GM23338 (cell line): ENCODE data around the gene NECAP2. TPM values are rescaled to one million over a fixed set of nuclear protein-coding genes. Genes with fewer than 3 reads are reported as not detected.
A peak's percentile ranks its signal among the peaks of the same experiment; 100 is the strongest.
"Not testable (repeated sequence)": the region's sequence is repeated elsewhere in the genome, so short reads cannot be mapped to it uniquely, and the experiment has no call there.

Experiments used
- ATAC-seq: fragments of 200-7000 bp; cut with Tn5 transposase; 3 replicates; pipeline ENCODE4 v1.9.1; 2020
- DNase-seq: peaks from one replicate; pipeline ENCODE4 v3.0.0-alpha.2; 2015; ENCODE audit warnings: low spot score
- H2AFZ ChIP-seq: fragments of 200-600 bp; sonication (generic); 2 replicates; pipeline ENCODE4 v1.8.0; 2016; ENCODE audit warnings: antibody characterized with exemption, mild to moderate bottlenecking, moderate library complexity
- H3F3A ChIP-seq: fragments of 200-600 bp; sonication (generic); replicated peaks from 2 replicates; pipeline ENCODE4 v1.8.0; 2017; ENCODE audit warnings: antibody characterized with exemption, mixed run types, low read depth
- H3K27ac ChIP-seq: fragments of 200-600 bp; sonication (generic); 2 replicates; pipeline ENCODE4 v1.6.1; 2016; ENCODE audit warnings: low read depth
- H3K27me3 ChIP-seq: fragments of 200-600 bp; sonication (generic); 2 replicates; pipeline ENCODE4 v1.8.0; 2016; ENCODE audit warnings: mild to moderate bottlenecking, mixed run types, moderate library complexity; ENCODE audit not compliant: insufficient read depth
- H3K36me3 ChIP-seq: fragments of 200-600 bp; sonication (generic); 2 replicates; pipeline ENCODE4 v1.8.0; 2016; ENCODE audit warnings: mild to moderate bottlenecking; ENCODE audit not compliant: insufficient read depth
- H3K4me1 ChIP-seq: fragments of 200-600 bp; sonication (generic); 2 replicates; pipeline ENCODE4 v1.8.0; 2016; ENCODE audit warnings: mild to moderate bottlenecking, moderate library complexity; ENCODE audit not compliant: insufficient read depth
- H3K4me2 ChIP-seq: fragments of 200-600 bp; sonication (generic); 2 replicates; pipeline ENCODE4 v1.7.1; 2017; ENCODE audit warnings: mixed run types
- H3K4me3 ChIP-seq: fragments of 200-600 bp; sonication (generic); 2 replicates; pipeline ENCODE4 v1.6.1; 2016; ENCODE audit warnings: mixed run types
- H3K79me2 ChIP-seq: fragments of 200-600 bp; sonication (generic); replicated peaks from 2 replicates; pipeline ENCODE4 v1.8.0; 2017; ENCODE audit warnings: mild to moderate bottlenecking; ENCODE audit not compliant: insufficient read depth
- H3K9me2 ChIP-seq: fragments of 200-600 bp; sonication (generic); 2 replicates; pipeline ENCODE4 v1.8.0; 2017; ENCODE audit not compliant: insufficient read depth
- H4K20me1 ChIP-seq: fragments of 200-600 bp; sonication (generic); replicated peaks from 2 replicates; pipeline ENCODE4 v1.8.0; 2017; ENCODE audit warnings: mild to moderate bottlenecking; ENCODE audit not compliant: insufficient read depth
- H3K27ac Mint-ChIP-seq: 2 replicates; pipeline ENCODE4 v1.8.0; 2020; ENCODE audit warnings: inconsistent platforms, mild to moderate bottlenecking, moderate library complexity, mixed read lengths
- H3K27me3 Mint-ChIP-seq: 3 replicates; pipeline ENCODE4 v1.8.0; 2022; ENCODE audit warnings: low read depth, mild to moderate bottlenecking, moderate library complexity, mixed read lengths, inconsistent platforms; ENCODE audit not compliant: insufficient read depth, poor library complexity
- H3K36me3 Mint-ChIP-seq: 3 replicates; pipeline ENCODE4 v1.8.0; 2021; ENCODE audit warnings: low read depth, mild to moderate bottlenecking, inconsistent platforms, moderate library complexity, mixed read lengths
- H3K4me1 Mint-ChIP-seq: 3 replicates; pipeline ENCODE4 v1.8.0; 2020; ENCODE audit warnings: mild to moderate bottlenecking, inconsistent platforms, mixed read lengths
- H3K4me3 Mint-ChIP-seq: 3 replicates; pipeline ENCODE4 v1.8.0; 2021; ENCODE audit warnings: moderate library complexity, mild to moderate bottlenecking, inconsistent platforms, mixed read lengths
- H3K9me3 Mint-ChIP-seq: 3 replicates; pipeline ENCODE4 v1.8.0; 2020; ENCODE audit warnings: moderate library complexity, mild to moderate bottlenecking, inconsistent platforms, mixed read lengths
- NANOG ChIP-seq: IDR thresholded peaks from 2 replicates; pipeline ENCODE4 v1.6.1; 2016; ENCODE audit warnings: antibody characterized with exemption, borderline replicate concordance
- POLR2AphosphoS5 ChIP-seq: IDR thresholded peaks from 2 replicates; pipeline ENCODE4 v1.6.1; 2016; ENCODE audit warnings: antibody characterized with exemption, low read depth
- ZNF114 ChIP-seq: fragments of 250-450 bp; sonication (Bioruptor Pico); IDR thresholded peaks from 2 replicates; pipeline ENCODE4 v1.5.0; 2020; ENCODE audit warnings: mild to moderate bottlenecking, moderate library complexity
- polyA plus RNA-seq: library from polyadenylated mRNA; unstranded; fragments of >200 nt; fragmentation: Nextera tagmentation; extraction: Ambion mirVana; gene quantifications from 2 replicates; pipeline ENCODE4 v1.2.1, GENCODE V29; 2016
- total RNA-seq: library from RNA; depleted of rRNA; stranded (reverse); fragments of >200 nt; shearing (Covaris generic); gene quantifications from 2 replicates; pipeline ENCODE4 v1.2.3, GENCODE V29; 2014
- TF ChIP-seq, protein P1 (sequence below): fragments of 250-450 bp; sonication (Bioruptor Pico); IDR thresholded peaks from 2 replicates; pipeline ENCODE4 v1.5.0; 2020; ENCODE audit warnings: mild to moderate bottlenecking, moderate library complexity
- TF ChIP-seq, protein P2 (sequence below): IDR thresholded peaks from one replicate; pipeline ENCODE4 v1.6.1; 2018; ENCODE audit warnings: antibody characterized with exemption; ENCODE audit not compliant: unreplicated experiment

NECAP2 gene
- total and polyA plus RNA-seq, 2 experiments from 2014 or later: 20.2 to 28.9 TPM

DNA sequence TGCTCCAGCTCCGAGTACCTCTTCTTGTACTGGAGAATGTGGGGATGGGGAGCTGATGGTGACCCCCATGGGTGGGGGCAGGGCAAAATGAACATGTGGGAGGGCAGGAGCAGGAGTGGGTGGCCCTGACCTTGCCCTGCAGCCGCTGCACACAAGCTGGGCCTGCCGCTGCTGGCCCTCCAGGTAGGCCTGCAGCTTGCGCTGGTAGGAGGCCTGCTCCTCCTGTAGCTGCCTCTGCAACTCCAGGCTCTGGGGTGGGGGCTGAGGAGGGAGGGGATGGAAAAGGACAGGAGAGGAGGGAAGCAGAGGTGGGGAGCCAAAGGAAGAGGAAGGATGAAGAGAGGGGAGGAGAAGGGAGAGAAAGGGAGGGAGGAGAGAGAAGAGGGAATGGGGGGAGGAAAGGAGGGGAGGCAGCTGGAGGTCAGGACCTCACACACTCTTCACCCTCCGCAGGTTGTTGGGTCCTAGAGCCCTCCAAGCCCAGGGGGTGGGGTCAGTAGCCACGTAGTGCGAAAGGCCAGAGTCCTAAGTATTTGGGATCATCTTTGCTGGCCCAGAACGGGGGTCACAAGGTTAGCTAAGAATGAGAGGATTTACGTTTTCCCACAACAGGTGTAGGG lies 50.6 kb downstream of the NECAP2 start (continued):
- TF ChIP-seq, protein P1, sequence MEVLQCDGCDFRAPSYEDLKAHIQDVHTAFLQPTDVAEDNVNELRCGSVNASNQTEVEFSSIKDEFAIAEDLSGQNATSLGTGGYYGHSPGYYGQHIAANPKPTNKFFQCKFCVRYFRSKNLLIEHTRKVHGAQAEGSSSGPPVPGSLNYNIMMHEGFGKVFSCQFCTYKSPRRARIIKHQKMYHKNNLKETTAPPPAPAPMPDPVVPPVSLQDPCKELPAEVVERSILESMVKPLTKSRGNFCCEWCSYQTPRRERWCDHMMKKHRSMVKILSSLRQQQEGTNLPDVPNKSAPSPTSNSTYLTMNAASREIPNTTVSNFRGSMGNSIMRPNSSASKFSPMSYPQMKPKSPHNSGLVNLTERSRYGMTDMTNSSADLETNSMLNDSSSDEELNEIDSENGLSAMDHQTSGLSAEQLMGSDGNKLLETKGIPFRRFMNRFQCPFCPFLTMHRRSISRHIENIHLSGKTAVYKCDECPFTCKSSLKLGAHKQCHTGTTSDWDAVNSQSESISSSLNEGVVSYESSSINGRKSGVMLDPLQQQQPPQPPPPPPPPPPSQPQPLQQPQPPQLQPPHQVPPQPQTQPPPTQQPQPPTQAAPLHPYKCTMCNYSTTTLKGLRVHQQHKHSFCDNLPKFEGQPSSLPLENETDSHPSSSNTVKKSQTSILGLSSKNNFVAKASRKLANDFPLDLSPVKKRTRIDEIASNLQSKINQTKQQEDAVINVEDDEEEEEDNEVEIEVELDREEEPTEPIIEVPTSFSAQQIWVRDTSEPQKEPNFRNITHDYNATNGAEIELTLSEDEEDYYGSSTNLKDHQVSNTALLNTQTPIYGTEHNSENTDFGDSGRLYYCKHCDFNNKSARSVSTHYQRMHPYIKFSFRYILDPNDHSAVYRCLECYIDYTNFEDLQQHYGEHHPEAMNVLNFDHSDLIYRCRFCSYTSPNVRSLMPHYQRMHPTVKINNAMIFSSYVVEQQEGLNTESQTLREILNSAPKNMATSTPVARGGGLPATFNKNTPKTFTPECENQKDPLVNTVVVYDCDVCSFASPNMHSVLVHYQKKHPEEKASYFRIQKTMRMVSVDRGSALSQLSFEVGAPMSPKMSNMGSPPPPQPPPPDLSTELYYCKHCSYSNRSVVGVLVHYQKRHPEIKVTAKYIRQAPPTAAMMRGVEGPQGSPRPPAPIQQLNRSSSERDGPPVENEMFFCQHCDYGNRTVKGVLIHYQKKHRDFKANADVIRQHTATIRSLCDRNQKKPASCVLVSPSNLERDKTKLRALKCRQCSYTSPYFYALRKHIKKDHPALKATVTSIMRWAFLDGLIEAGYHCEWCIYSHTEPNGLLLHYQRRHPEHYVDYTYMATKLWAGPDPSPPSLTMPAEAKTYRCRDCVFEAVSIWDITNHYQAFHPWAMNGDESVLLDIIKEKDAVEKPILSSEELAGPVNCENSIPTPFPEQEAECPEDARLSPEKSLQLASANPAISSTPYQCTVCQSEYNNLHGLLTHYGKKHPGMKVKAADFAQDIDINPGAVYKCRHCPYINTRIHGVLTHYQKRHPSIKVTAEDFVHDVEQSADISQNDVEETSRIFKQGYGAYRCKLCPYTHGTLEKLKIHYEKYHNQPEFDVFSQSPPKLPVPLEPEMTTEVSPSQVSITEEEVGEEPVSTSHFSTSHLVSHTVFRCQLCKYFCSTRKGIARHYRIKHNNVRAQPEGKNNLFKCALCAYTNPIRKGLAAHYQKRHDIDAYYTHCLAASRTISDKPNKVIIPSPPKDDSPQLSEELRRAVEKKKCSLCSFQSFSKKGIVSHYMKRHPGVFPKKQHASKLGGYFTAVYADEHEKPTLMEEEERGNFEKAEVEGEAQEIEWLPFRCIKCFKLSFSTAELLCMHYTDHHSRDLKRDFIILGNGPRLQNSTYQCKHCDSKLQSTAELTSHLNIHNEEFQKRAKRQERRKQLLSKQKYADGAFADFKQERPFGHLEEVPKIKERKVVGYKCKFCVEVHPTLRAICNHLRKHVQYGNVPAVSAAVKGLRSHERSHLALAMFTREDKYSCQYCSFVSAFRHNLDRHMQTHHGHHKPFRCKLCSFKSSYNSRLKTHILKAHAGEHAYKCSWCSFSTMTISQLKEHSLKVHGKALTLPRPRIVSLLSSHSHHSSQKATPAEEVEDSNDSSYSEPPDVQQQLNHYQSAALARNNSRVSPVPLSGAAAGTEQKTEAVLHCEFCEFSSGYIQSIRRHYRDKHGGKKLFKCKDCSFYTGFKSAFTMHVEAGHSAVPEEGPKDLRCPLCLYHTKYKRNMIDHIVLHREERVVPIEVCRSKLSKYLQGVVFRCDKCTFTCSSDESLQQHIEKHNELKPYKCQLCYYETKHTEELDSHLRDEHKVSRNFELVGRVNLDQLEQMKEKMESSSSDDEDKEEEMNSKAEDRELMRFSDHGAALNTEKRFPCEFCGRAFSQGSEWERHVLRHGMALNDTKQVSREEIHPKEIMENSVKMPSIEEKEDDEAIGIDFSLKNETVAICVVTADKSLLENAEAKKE (CRISPR knock-in tag): no peak
- TF ChIP-seq, protein P2, sequence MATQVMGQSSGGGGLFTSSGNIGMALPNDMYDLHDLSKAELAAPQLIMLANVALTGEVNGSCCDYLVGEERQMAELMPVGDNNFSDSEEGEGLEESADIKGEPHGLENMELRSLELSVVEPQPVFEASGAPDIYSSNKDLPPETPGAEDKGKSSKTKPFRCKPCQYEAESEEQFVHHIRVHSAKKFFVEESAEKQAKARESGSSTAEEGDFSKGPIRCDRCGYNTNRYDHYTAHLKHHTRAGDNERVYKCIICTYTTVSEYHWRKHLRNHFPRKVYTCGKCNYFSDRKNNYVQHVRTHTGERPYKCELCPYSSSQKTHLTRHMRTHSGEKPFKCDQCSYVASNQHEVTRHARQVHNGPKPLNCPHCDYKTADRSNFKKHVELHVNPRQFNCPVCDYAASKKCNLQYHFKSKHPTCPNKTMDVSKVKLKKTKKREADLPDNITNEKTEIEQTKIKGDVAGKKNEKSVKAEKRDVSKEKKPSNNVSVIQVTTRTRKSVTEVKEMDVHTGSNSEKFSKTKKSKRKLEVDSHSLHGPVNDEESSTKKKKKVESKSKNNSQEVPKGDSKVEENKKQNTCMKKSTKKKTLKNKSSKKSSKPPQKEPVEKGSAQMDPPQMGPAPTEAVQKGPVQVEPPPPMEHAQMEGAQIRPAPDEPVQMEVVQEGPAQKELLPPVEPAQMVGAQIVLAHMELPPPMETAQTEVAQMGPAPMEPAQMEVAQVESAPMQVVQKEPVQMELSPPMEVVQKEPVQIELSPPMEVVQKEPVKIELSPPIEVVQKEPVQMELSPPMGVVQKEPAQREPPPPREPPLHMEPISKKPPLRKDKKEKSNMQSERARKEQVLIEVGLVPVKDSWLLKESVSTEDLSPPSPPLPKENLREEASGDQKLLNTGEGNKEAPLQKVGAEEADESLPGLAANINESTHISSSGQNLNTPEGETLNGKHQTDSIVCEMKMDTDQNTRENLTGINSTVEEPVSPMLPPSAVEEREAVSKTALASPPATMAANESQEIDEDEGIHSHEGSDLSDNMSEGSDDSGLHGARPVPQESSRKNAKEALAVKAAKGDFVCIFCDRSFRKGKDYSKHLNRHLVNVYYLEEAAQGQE: no peak
- no peak for TF ChIP-seq POLR2AphosphoS5
- TF ChIP-seq NANOG: no peak
- TF ChIP-seq ZNF114 (CRISPR knock-in tag): no peak

- not testable (repeated sequence) for H3K9me3 Mint-ChIP-seq, H3K27me3 Mint-ChIP-seq, H3K4me3 Mint-ChIP-seq, H3K79me2 ChIP-seq, H3K27ac ChIP-seq, H3K4me3 ChIP-seq, H3K27me3 ChIP-seq, H3K27ac Mint-ChIP-seq, H3F3A ChIP-seq, H3K36me3 Mint-ChIP-seq, H2AFZ ChIP-seq, H3K36me3 ChIP-seq, H3K9me2 ChIP-seq, H3K4me2 ChIP-seq, H4K20me1 ChIP-seq, ATAC-seq, H3K4me1 ChIP-seq
- DNase-seq: peak; percentile 6
- H3K4me1 Mint-ChIP-seq: peaks cover 22% of the 10 kb centered on the region
Measured at GRCh38 chr1:16492937-16493336, 52.4 kb downstream of the NECAP2 start.

DNA sequence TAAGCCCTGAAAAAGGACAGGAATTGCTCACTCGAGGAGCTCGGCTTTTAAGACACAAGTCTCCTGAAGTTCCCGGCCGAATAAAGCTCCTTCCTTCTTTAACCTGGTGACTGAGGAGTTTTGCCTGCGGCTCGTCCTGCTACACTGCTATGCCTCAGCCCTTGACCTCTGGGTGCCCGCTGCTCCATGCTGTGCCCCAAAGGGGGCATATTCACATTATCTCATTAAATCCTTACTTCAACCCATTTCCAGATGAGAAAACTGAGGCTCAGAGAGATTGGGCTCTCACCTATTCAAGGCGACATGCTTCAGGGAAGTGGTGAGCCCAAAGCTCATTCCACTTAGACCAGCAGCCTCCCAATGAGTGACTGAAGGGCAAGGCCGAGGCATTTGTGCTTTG lies 53.2 kb downstream of the NECAP2 start:
- not testable (repeated sequence) for H3K4me3 Mint-ChIP-seq, DNase-seq, H3K27me3 Mint-ChIP-seq, H3K79me2 ChIP-seq, H3K9me2 ChIP-seq, H3K36me3 Mint-ChIP-seq, ATAC-seq, H3K9me3 Mint-ChIP-seq, H3K27ac Mint-ChIP-seq, H3K4me2 ChIP-seq, H4K20me1 ChIP-seq, H3K4me1 ChIP-seq, H3K36me3 ChIP-seq, H3K4me3 ChIP-seq, H3K27me3 ChIP-seq, H2AFZ ChIP-seq, H3F3A ChIP-seq, H3K27ac ChIP-seq
- H3K4me1 Mint-ChIP-seq: peaks cover 22% of the 10 kb centered on the region
